NCI-H2227 treated with DMSO at 0.1 percent for 48 hours (cell line): ENCODE results near the gene PIK3R3.
"Not testable (repeated sequence)": the region's sequence is repeated elsewhere in the genome, so short reads cannot be mapped to it uniquely, and the experiment has no call there.

Experiments
- DNase-seq: peaks from one replicate; lab custom pipeline; 2025; lab: John Stamatoyannopoulos, UW

Gene PIK3R3

GRCh38 chr1:46065405-46065804 is 67.0 kb downstream of the PIK3R3 start:
- DNase-seq = no peak

- no peak for DNase-seq
Observed at GRCh38 chr1:46064708-46065107, 67.7 kb downstream of the PIK3R3 start.

GRCh38 chr1:46062651-46063319 is 69.6 kb downstream of the PIK3R3 start:
- no peak for DNase-seq

- no peak for DNase-seq
Observed at GRCh38 chr1:46061146-46061545, 71.3 kb downstream of the PIK3R3 start.

GRCh38 chr1:46058936-46059335 is 73.5 kb downstream of the PIK3R3 start:
- DNase-seq = no peak

GRCh38 chr1:46057781-46058180 is 74.6 kb downstream of the PIK3R3 start:
- no peak for DNase-seq

GRCh38 chr1:46057215-46057614 is 75.2 kb downstream of the PIK3R3 start:
- not testable (repeated sequence) for DNase-seq

GRCh38 chr1:46056325-46056724 is 76.1 kb downstream of the PIK3R3 start:
- DNase-seq = no peak

- DNase-seq = no peak
Observed at GRCh38 chr1:46053734-46054133, 78.7 kb downstream of the PIK3R3 start.

GRCh38 chr1:46044116-46044515 is 88.3 kb downstream of the PIK3R3 start:
- no peak for DNase-seq

- no peak for DNase-seq
Observed at GRCh38 chr1:46043458-46044017, 88.9 kb downstream of the PIK3R3 start.

GRCh38 chr1:46041974-46042373 is 90.5 kb downstream of the PIK3R3 start:
- DNase-seq = no peak

GRCh38 chr1:46041551-46041950 is 90.9 kb downstream of the PIK3R3 start:
- no peak for DNase-seq

GRCh38 chr1:46039571-46040052 is 92.8 kb downstream of the PIK3R3 start:
- DNase-seq = no peak

GRCh38 chr1:46036894-46037839 is 95.3 kb downstream of the PIK3R3 start:
- DNase-seq = peak; percentile 71

- no peak for DNase-seq
Observed at GRCh38 chr1:46034601-46035516, 97.6 kb downstream of the PIK3R3 start.

- DNase-seq = no peak
Observed at GRCh38 chr1:46030876-46031660, 101.4 kb downstream of the PIK3R3 start.

GRCh38 chr1:46030074-46030870 is 102.2 kb downstream of the PIK3R3 start:
- DNase-seq = no peak

GRCh38 chr1:46027788-46028573 is 104.4 kb downstream of the PIK3R3 start:
- no peak for DNase-seq
